ENCODE data around the gene DDRGK1. TPM values are rescaled to one million over a fixed set of nuclear protein-coding genes. Genes with fewer than 3 reads are reported as not detected.

Gene DDRGK1
- total and polyA plus RNA-seq, 2 experiments from 2014 or later, result 48.1 to 107 TPM

DNA sequence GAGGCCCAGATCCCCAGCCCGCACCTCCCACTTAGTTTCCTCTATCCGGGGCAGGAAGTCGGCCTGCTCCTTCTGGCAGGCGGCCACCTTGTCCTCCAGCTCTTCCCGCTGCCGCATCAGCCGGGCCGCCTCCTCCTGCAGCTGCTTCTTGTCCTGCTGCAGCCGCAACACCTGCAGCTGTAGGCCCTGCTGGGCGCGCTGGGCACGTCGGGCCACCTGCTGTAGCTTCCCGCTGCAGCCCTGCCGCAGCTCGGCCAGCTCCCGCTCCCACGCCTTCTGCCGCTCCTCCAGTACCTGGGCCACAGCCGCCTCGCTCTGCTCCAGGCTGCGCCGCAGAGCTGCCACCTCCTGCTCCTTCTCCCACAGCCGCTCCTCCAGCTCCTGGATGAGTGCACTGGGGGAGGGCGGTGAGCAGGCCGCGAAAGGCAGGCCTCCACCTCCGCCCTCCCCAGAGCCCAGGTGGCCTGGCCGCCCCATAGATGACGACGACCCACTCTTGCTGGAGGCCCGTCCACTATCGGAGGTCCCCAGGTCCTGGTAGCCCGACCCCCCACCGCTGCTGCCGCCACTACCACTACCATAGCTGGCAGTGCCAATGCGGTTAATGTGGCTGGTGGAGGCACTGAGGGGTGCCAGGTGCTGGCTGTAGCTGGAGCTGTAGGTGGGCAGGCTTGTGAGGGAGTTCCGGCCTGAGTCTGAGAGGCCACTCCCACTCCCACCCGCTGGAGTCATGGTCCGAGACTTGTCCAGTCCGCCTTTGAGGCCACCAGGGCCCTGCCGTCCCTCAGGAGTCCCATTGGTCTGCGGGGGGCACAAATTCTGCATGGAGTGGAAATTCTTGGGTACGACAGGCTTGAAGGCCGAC is 38.8 kb downstream of the DDRGK1 start:
- no peak overlapping the region for H3K27ac ChIP-seq
- DNase-seq (ENCODE audit: low read depth in 1 of 2, low spot score in 1 of 2), result peak in 1 of 2 donors; percentile 85
- H3K4me3 ChIP-seq, result no peak overlapping the region
- H3K27me3 ChIP-seq, result no peaks in the 10 kb centered on the region
- peaks cover 6% of the 10 kb centered on the region for H3K4me1 ChIP-seq (ENCODE audit: low read depth)
- no peaks in the 10 kb centered on the region for H3K9me3 ChIP-seq (ENCODE audit: low read depth)
- H3K36me3 ChIP-seq, result no peaks in the 10 kb centered on the region
- TF ChIP-seq, protein P1, sequence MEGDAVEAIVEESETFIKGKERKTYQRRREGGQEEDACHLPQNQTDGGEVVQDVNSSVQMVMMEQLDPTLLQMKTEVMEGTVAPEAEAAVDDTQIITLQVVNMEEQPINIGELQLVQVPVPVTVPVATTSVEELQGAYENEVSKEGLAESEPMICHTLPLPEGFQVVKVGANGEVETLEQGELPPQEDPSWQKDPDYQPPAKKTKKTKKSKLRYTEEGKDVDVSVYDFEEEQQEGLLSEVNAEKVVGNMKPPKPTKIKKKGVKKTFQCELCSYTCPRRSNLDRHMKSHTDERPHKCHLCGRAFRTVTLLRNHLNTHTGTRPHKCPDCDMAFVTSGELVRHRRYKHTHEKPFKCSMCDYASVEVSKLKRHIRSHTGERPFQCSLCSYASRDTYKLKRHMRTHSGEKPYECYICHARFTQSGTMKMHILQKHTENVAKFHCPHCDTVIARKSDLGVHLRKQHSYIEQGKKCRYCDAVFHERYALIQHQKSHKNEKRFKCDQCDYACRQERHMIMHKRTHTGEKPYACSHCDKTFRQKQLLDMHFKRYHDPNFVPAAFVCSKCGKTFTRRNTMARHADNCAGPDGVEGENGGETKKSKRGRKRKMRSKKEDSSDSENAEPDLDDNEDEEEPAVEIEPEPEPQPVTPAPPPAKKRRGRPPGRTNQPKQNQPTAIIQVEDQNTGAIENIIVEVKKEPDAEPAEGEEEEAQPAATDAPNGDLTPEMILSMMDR (IDR thresholded peaks at IDR 0.05; ENCODE audit: low read depth, low read length), result no peak

GRCh38 chr20:3164763-3165410 is 39.6 kb downstream of the DDRGK1 start:
- Histone ChIP-seq H3K9me3 (ENCODE audit: low read depth) (no peaks in the 10 kb centered on the region), H3K4me3 (no peak overlapping the region), H3K4me1 (ENCODE audit: low read depth) (peaks cover 6% of the 10 kb centered on the region), H3K27me3 (no peaks in the 10 kb centered on the region), H3K36me3 (no peaks in the 10 kb centered on the region), H3K27ac (no peak overlapping the region)
- TF ChIP-seq, protein P1 (IDR thresholded peaks at IDR 0.05; ENCODE audit: low read depth, low read length), result no peak
- no peak for DNase-seq (ENCODE audit: low read depth in 1 of 2, low spot score in 1 of 2)

DNA sequence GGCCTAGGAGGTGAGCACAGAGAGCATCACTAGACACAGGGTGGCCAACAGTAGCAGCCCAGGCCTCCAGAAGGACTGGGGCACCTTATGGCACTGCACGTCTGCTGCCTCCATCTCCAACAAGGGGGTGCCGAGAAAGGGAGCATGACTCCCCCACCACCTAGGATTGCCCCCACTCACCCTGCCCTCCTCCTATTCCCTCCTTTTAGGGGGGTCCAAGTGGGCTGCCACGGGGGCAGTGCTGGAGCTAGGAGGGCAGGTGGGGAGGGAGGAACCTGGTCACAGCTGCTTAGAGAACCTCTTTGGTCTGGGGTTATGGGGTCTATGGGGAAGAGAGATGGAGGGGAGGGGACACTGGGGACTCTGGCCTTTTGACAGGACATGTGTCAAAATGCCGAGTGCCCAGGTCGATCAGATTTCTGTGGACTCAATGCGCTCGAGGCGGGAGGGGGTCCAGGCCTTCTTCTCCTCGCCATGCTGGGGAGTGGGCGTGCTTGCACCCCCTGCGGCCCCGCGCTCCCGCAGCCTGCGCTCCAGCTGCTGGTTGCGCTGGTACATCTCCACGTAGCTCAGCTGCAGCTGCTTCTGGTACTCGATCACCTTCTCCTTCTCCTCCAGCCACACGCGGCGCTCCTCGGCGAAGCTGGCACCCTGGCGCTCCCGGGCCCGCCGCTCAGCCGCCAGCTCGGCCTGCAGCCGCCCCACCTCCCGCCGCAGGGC is 40.3 kb downstream of the DDRGK1 start:
- DNase-seq (ENCODE audit: low read depth in 1 of 2, low spot score in 1 of 2), result no peak
- no peak overlapping the region for H3K27ac ChIP-seq
- H3K4me3 ChIP-seq, result no peak overlapping the region
- no peaks in the 10 kb centered on the region for H3K27me3 ChIP-seq
- H3K36me3 ChIP-seq, result no peaks in the 10 kb centered on the region
- H3K9me3 ChIP-seq (ENCODE audit: low read depth), result no peaks in the 10 kb centered on the region
- TF ChIP-seq, protein P1 (IDR thresholded peaks at IDR 0.05; ENCODE audit: low read depth, low read length), result no peak
- peaks cover 6% of the 10 kb centered on the region for H3K4me1 ChIP-seq (ENCODE audit: low read depth)

GRCh38 chr20:3163099-3164042 is 41.1 kb downstream of the DDRGK1 start:
- no peak overlapping the region for H3K27ac ChIP-seq
- no peaks in the 10 kb centered on the region for H3K9me3 ChIP-seq (ENCODE audit: low read depth)
- TF ChIP-seq, protein P1 (IDR thresholded peaks at IDR 0.05; ENCODE audit: low read depth, low read length), result no peak
- H3K4me1 ChIP-seq (ENCODE audit: low read depth), result peaks cover 9% of the 10 kb centered on the region
- no peaks in the 10 kb centered on the region for H3K27me3 ChIP-seq
- no peak overlapping the region for H3K4me3 ChIP-seq
- no peak for DNase-seq (ENCODE audit: low read depth in 1 of 2, low spot score in 1 of 2)
- H3K36me3 ChIP-seq, result no peaks in the 10 kb centered on the region

Measured in cardiac muscle cell (in vitro differentiated cells and primary cell).